ENCODE results near the gene CCL3.
"Not testable (repeated sequence)": the region's sequence is repeated elsewhere in the genome, so short reads cannot be mapped to it uniquely, and the experiment has no call there.

DNA sequence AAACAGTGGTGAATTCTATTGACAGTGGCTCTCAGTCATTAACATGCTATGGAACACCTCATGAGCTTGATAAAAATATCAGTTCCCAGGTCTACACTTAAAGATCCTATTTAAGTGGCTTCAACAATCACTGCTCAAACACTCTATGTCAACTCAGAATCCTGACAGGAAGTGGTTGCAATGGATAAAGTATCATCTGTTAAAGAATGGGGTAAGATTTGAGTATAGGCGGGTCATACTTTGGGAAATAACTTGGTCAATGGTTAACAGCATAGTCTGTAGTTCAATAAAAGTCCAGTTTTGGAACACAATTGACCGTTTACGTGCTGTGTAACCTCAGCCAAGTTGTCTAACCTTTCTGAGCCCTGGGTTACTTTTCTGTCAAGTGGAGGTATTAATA is 2.5 kb downstream of the CCL3 start:
- not testable (repeated sequence) for TF ChIP-seq POLR2AphosphoS5, POLR2A (IDR thresholded peaks at IDR 0.05)
- TF ChIP-seq, protein P1, sequence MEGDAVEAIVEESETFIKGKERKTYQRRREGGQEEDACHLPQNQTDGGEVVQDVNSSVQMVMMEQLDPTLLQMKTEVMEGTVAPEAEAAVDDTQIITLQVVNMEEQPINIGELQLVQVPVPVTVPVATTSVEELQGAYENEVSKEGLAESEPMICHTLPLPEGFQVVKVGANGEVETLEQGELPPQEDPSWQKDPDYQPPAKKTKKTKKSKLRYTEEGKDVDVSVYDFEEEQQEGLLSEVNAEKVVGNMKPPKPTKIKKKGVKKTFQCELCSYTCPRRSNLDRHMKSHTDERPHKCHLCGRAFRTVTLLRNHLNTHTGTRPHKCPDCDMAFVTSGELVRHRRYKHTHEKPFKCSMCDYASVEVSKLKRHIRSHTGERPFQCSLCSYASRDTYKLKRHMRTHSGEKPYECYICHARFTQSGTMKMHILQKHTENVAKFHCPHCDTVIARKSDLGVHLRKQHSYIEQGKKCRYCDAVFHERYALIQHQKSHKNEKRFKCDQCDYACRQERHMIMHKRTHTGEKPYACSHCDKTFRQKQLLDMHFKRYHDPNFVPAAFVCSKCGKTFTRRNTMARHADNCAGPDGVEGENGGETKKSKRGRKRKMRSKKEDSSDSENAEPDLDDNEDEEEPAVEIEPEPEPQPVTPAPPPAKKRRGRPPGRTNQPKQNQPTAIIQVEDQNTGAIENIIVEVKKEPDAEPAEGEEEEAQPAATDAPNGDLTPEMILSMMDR (IDR thresholded peaks at IDR 0.05): not testable (repeated sequence)

Measured in prostate gland (tissue), 2 donors.